Left lobe of liver (tissue), 2 donors: Measurements from ENCODE around the gene DNTTIP2. TPM values are rescaled to one million over a fixed set of nuclear protein-coding genes. Genes with fewer than 3 reads are reported as not detected.
A peak's percentile ranks its signal among the peaks of the same experiment; 100 is the strongest.
"Not testable (repeated sequence)": the region's sequence is repeated elsewhere in the genome, so short reads cannot be mapped to it uniquely, and the experiment has no call there.

ENCODE experiments used
- ATAC-seq: fragments of 200-7000 bp; cut with Tn5 transposase; one replicate; pipeline ENCODE4 v1.9.1; 2020; ENCODE audit warnings: mild to moderate bottlenecking, moderate library complexity
- DNase-seq: peaks from one replicate; pipeline ENCODE4 v3.0.0-alpha.2; 2020; ENCODE audit warnings: low spot score
- total RNA-seq: library from RNA; stranded (reverse); gene quantifications from one replicate; pipeline ENCODE4 v1.2.1, GENCODE V29; 2021
- donor health status: DM: no; HTN: no; CAD: no; lungs with moderate emphysema.
- donor health status: DM: no; HTN: yes; CAD: no.

The DNTTIP2 gene
- total RNA-seq, 1 donor from 2014 or later, result 11.8 TPM

DNA sequence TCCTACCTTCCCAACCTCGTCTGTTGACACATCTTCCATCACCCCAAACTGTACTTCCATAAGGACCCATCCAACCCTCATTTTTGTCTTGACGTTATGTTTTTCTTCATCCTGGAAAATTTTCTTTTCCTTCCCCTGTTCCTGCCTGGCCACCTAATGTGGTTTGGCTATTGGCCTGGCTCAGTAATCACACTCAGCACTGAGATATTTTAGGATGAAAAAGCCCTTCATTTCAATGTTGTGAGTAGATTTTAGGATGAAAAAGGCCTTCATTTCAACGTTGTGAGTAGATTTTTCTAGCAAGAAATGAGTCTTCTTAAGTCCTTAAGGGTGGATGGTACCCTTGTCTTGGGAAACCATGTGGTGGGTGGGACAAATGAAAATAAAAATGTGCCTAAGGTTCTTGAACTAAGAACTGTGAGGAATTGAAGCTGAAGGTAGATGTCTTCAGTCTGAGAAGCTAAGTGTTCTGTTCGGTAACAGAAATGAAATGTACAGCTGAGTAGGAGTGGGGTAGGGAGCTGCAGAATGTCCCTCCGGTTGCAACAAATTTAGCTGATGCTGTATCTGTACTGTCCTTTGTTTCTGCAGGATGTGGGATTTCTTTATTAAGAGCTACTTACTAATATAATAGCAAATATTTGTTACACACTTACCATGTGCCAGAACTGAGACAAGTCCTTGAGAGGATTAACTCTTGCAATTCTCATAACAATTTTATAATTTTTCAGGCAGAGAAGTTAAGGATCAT lies 36.1 kb downstream of the DNTTIP2 start:
- DNase-seq (no peak), ATAC-seq (no peak)

DNA sequence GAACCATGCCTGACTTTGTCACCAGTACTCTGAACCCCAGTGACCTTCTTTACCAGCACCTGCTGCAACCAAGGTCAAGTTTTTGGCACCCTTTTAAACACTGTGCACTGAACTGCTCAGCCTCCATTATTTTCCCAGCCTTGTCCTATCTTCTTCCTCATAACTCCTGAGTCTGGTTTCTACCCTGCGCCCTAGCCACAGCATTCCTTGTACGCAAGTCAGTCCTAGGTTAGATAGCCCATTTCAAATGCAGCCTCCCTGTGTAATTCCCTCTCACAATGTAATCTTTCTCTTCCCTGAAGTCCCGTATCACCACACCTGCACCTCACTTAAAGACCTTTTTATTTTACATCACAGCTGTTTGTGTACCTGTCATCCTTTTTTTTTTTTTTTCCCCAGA lies 37.2 kb downstream of the DNTTIP2 start:
- ATAC-seq, result no peak
- no peak for DNase-seq

DNA sequence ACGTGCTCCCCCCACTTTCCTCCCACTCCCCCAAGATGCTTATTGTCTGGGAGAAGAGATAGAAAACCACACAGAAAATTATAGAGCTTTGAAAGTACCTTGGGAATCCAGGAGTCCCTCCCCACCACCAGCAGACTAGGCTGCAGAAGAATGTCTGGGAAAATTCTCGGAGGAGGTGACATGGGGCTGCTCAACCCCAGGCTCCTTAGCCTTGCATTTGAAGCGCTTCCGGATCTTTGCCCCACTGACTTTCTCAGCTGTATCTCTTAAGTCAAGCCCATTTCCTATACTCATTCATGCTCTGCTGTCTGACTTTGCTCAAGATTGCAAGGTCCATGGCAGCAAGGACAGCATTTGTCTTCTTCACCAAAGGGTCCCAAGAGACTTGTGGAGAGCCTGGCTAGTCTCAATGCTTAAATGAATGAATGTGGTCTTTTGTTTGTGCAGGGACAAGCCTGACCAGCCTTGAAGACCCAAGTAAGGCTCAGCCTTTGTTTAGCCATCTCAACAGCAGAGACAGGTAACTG lies 38.0 kb downstream of the DNTTIP2 start:
- no peak for ATAC-seq
- no peak for DNase-seq

DNA sequence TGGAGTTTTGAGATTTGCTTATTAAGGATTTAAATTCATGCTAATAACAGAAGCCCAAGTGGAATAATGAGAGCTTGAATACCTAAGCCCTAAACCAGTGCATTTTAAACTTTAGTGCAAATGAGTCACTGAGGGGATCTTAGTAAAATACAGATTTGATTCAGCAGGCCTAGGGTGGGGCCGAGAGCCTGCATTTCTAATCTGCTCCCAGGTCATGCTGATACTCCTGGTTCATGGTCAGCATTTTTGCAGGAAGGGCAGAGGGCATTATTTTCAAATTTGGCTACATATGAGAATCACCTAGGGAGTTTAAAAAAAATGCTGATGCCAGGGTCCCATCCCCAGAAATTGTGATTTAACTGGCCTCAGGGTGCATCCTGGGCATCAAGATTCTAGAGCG lies 39.3 kb downstream of the DNTTIP2 start:
- DNase-seq (no peak), ATAC-seq (no peak)

DNA sequence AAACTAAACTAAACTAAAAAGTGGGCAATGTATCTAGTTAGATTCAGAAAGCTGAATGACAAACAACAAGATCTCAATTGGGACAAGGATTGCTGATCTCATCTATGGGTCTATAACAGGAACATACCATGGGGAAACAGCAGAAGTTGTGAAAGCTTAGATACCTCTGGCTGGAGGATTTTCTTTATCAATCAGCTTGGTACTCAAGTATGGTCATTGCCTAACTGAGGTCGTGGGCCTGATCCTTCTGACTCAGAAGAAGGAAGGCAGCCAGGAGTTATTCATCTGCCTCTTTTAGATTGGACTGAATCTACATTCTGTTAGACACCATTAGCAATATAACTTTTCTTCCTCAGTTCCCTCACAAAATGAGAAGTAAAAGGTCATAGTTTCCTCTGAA lies 39.7 kb downstream of the DNTTIP2 start:
- ATAC-seq (no peak), DNase-seq (no peak)

DNA sequence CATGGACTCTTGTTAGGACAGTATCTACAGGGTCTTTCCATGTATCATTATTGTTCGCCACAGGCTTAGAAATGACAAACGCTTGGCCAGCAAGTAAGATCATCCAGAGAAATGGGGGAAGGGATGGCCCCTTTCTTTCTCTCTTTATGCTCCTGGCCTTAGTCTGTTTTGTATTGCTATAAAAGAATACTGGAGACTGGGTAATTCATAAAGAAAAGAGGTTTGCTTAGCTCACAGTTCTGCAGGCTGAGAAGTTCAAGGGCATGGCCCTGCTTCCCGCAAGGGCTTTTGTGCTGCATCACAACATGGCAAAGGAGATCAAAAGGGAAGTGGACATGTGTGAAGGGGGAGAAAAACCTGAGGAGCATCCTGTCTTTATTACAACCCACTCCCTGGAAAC lies 41.0 kb downstream of the DNTTIP2 start:
- DNase-seq (no peak), ATAC-seq (no peak)

DNA sequence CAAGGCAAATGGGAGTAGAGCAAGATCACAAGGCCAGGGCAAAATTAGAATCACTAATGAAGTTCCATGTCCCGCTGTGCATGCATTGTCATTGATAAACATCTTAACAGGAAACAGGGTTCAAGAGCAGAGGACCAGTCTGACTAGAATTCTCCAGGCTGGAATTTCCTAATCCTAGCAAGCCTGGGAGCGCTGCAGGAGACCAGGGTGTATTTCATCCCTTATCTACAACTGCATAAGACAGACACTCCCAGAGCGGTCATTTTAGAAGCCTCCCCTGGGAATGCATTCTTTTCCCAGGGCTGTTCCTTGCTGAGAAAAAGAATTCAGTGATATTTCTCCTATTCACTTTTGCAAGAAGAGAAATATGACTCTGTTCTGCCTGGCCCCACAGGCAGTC lies 45.7 kb downstream of the DNTTIP2 start:
- not testable (repeated sequence) for ATAC-seq, DNase-seq

DNA sequence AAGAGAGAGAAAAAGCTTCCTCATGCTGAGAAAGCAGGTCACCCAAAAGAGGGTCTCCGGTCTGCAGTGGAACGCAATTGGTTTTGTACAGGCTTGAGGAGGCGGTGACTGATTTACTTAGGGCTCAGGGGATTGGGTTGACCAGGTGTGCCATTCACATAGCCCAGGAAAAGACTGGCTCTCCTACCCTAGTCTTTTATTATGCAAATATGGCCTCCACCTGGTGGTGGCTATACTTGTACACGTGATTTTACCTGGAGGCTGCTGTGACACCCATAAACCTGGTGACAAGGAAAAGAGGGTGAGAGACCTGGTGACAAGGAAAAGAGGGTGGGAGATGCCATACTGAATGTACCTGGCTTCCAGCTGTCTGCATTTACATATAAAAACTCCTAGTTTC lies 49.9 kb downstream of the DNTTIP2 start:
- ATAC-seq (no peak), DNase-seq (no peak)

DNA sequence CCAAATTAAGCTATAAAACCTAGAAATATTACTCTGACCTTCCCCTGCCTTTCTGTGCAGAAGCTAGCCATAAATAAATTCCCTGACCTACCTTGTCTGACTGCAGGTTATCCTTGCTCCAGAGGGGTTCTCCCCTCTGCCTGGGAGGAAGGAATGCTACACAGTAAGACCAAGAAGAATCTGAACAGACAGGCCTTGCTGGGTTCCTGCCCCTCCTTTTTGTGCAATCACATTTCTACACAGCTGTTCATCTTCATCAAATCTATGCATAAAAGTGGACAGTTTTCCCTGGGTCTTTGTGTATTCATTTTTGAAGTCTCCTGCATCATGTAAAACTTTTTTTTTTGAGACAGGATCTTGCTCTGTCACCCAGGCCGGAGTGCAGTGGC lies 50.6 kb downstream of the DNTTIP2 start:
- ATAC-seq (no peak), DNase-seq (no peak)

DNA sequence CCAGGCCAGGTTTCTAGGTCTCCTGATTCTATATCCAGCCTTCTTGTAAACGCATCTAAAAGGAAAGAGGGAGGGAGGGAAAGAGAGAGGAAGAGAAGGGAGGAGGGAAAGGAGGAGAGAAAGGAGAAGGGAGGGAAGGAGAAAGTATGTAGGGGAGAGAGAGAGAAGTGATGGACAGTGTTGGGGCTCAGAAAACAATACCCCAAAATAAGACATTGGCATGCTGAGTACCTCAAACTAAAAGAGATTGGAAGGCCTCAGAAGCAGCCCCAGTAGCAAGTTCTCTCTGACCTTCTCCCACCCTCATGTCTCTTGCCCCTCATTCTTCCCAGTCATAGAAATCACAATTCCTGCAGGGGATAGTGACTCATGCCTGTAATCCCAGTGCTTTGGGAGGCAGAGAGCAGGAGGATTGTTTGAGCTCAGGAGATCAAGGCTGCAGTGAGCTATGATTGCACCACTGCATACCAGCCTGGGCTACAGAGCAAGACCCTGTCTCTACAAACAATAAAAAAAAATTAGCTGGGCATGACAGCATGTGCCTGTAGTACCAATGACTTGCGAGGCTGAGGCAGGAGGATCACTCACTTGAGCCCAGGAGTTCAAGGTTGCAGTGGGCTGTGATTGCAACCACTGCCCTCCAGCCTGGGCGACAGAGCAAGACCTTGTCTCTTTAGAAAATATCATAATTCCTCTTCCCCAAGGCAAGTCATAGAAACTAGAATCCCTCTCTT lies 51.2 kb downstream of the DNTTIP2 start:
- DNase-seq, result no peak
- no peak for ATAC-seq

DNA sequence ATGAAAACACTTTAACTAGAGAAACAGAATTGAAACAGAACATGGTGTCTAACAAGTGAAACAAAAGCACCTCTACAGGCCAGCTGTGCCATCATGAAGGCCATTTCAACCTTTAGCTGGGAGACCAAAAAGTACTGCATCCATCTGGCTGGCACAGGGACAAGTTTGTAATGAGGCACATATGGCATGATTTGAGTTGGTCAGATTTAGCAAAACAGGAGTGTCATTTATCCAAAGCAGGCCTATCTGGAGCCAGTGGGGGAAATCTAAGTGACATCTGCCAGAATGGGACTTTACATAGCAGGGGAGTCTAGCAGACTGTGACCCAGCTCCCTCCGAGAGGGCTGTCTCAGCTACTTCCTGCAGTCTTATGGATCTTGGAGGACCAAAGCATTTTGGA lies 51.9 kb downstream of the DNTTIP2 start:
- ATAC-seq (no peak), DNase-seq (no peak)

DNA sequence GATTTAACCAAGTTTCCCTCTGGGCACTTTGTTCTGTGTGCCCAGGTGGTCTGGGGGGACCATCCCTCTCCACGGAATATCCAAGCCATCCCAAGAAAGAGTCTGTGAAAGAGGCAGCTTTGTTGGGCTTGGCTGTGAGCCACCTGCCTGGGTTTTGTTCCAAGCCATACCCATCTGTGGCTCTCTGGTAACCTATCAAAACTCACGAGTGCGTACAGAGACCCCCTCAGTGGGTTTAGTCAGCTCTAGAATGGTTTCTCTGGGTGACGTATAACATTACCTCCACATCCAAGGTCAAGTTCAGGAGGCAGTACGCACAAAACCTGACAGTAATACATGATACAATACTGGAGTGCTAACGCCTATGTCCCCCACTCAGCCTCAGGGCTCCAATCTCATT lies 54.2 kb downstream of the DNTTIP2 start:
- no peak for DNase-seq
- ATAC-seq, result no peak

DNA sequence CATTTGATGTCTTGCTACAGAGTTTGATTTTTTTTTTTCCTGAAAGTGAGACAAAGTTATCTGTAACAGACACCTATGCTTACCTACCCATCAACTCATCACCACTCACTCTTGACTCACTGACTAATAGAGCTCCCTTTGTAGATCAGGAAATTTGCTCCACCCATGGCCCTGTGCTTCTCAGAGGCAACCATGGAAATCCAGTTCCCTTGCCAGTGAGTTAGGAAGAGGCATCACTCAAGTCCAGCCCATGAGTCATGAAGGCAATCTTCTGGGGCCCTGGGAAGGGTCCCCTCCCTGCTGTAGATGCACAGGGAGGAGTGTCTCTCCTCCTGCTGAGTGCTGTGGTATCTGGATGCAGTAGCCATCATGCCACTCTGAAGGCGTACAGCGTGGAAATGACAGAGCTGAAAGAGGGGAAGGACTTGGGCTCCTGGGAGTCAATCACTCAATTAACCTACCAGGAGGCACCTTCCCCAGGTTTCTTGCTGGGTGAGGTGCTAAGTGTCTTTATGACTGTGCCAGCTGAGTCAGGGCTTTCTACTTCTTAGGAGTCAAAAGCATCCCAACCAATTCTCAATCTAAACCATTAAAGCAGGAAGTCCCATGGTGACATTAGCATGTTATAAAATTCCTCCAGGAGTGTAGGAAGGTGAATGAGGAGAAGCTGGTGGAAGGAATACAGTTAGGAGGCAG lies 56.1 kb downstream of the DNTTIP2 start:
- ATAC-seq (no peak), DNase-seq (no peak)

DNA sequence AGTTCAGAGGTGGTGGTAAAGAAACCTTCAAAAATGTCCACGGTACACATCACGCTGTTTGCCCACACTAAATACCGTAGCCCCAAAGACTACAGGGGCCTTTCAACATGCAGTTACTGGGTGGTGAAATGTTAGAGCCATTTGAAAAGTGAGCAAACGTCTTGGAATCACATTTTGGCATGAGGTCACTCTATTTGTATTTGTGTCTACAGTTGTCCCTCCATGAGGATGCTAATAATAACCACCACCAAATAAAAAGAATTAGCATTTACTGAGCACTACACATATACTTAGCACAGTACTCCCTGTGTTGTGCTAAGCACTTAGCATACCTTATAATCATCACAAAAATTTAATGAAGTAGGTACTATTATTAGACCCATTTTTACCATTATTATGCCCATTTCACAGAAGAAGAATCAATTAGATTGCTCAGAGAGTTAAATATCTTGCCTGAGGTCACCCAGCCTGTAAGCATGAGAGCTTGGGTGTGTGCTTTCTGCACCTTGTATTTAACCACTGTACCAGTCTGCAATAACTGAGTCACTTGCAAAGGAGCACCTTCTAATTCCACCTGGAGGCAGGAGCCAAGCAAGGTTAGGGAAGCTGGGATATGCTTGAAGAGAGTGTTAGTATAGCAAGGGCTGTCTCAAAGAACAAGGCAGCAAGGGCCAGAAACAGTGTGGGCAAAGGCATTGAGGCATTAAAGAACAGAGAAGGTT lies 57.4 kb downstream of the DNTTIP2 start:
- DNase-seq (no peak), ATAC-seq (no peak)

DNA sequence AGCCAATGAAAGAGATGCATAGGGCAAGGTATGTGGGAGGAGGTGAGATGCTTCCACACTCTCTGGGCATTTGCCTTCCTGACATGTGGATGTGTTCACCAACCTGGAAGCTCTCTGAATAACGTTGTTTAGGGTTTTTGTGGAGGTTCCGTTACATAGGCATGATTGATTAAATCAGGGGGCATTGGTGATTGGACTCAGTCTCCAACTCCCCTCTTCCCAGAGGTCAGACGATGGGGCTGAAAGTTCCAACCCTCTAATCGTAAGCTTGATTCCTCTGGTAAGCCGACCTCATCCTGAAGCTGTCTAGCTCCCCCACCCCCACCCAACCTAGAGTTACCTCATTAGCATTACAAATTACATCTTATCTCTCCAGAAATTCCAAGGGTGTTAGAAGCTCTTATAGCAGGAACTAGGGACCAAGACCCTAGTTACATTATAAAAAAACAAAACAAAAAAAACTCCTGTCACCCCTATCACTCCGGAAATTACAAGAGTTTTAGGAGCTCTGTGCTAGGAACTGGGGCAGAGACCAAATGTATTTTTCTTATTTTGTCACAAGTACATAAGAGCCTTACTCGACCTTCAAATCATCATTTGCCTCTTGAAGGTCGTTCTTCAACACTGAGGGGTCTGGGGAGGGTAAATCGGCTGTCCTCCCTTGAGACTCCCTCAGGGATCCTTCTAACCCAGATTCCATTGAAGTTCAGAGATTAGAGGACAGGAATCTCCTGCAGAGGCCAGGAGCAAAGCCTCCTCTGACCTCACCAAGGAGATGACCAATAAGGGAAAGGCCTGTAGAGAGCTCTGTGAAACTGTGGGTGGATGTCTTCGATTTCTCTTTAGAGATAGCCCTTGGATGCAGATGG lies 58.2 kb downstream of the DNTTIP2 start:
- DNase-seq, result no peak
- no peak for ATAC-seq

DNA sequence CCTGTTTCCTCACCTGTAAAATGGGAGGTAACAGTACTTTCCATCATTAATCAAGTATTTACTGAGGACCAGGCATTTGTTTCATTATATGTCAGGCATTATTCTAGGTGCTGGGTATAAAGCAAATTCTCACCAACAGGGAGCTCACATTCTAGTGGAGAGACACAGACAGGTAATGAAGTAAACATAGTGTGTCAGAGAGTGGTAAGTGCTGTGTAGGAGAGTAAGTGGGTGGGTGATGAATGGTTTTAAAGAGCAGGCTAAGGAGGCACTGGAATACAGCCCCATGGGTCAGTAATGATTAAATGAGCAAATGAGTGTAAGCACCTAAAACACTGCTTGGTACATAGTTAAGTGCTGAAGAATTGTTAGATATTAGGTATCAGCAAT lies 60.4 kb downstream of the DNTTIP2 start:
- ATAC-seq (no peak), DNase-seq (no peak)

DNA sequence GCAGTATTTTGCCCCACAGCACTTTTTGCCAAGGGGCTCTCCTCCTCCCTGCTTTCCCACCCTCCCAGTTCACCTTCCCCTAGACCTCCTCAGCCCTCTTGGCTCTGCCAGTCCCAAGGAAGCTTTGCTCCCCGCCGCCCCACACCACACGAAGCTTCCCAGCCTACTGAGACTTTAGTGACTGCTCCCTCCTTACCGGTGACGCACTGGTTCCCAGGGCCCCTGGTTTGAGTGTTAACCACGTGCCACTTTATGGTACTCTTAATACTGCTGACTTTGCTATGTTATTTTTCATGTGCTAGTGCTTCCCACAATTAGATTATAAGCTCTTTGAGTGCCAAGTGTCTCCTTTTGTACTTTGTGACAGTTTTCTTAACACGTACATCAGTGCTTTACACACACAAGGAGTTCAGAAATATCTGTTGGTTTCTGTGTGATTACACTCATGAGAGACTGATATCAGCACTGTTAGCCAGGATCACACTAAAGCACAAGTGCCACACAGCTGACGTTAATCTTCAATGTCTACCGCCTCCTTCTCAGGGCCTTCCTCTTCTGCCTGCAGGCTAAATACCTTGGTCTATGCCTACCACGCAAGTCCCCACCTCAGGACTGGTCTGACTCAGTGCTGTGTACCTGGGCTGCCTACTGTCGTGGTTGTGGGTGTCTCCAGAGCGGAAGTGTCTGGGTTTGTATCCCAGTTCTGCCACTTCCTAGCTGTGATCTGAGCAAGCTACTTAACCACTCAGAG lies 61.0 kb downstream of the DNTTIP2 start:
- no peak for DNase-seq
- no peak for ATAC-seq

DNA sequence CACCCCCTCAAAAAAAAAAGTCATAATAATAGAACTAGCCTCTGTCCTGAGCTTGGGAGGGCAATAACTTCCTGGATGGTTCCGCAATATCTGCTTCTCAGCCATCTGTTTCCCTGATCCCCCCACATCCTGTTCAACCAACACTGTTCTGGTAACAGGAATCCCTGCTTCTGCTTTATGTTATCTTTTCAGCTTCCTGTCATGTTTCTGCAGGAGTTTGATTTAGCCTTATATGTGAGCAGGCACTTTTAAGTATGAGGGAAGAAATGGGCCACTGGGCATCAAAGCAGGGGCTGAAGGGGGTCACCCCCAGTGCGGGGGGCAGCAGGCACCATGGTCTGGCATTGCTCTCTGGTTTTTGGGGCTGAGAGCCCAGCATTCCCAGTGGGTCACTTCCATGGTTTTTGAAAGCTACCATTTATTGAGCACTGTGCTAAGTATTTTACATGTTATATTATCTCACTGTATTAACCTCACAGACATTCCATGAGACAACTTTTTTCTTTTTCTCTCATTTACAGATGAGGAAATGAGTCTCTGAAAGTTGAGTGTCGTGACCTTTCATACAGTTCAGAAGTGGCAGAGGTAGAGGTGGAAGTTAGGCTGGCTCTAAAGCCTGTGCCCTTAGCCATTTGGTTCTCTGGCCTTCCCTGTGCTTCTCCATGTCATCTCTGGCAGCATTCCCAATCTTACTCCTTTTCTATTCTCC lies 61.9 kb downstream of the DNTTIP2 start:
- DNase-seq (no peak), ATAC-seq (peak; percentile 61)
